Hepatocyte (in vitro differentiated cells): ENCODE results near the gene TMEM272.

Experiments
- CTCF ChIP-seq: fragments of 200-600 bp; sonication (generic); IDR thresholded peaks from 2 replicates; pipeline ENCODE4 v1.5.1; 2016; ENCODE audit warnings: antibody characterized with exemption, mild to moderate bottlenecking; ENCODE audit not compliant: poor library complexity
- EZH2 ChIP-seq: fragments of 200-600 bp; sonication (generic); IDR thresholded peaks from 2 replicates; pipeline ENCODE4 v1.6.1; 2016; ENCODE audit warnings: antibody characterized with exemption, mild to moderate bottlenecking, borderline replicate concordance
- EZH2phosphoT487 ChIP-seq: fragments of 200-600 bp; sonication (generic); IDR thresholded peaks from one replicate; pipeline ENCODE4 v1.6.1; 2018; ENCODE audit warnings: antibody characterized with exemption, mild to moderate bottlenecking, low read depth, moderate library complexity; ENCODE audit not compliant: unreplicated experiment, severe bottlenecking

DNA sequence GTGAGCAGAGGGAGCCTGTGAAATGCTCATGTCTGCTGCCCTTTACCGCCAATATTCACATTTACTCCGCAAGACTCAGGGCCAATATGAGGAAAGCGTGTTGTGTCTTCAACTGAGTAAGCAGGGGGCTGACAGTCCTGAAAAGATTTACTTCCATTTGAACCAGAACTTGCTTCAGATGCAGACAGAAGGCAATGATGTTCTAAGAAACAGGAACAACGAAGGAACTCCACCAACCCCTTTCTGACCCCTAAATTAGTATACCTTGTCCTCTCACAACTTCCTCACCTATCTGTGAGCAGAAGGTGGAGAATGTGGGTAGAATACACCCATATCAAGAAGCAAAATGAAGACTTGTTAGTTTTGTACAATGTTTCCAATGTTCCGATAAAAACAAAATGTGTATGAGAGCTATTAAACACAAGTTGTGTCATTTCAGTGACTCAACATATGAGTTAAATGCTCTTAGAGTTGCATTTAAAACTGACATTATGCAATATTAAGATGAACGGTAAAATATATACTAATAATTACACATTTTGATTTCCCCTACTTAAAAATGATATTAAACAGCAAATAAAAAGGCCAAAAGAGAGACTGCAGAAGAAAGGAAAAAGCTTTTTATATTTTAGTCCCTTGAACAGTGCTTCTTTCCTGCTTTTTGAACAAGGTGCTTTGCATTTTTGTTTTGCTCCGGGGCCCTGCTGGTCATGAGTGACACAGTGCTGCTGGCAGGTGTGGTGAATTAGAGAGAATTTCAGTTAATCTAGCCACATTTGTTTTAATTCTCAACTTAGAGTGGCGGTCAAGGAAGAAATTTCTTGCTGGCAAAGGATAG, 16.0 kb downstream of the TMEM272 start:
- TF ChIP-seq CTCF: no peak
- no peak for TF ChIP-seq EZH2phosphoT487
- TF ChIP-seq EZH2: no peak
